Measurements from ENCODE around the gene MATR3.

- no peak for TF ChIP-seq POLR2A (IDR thresholded peaks at IDR 0.05)
- TF ChIP-seq, protein P1, sequence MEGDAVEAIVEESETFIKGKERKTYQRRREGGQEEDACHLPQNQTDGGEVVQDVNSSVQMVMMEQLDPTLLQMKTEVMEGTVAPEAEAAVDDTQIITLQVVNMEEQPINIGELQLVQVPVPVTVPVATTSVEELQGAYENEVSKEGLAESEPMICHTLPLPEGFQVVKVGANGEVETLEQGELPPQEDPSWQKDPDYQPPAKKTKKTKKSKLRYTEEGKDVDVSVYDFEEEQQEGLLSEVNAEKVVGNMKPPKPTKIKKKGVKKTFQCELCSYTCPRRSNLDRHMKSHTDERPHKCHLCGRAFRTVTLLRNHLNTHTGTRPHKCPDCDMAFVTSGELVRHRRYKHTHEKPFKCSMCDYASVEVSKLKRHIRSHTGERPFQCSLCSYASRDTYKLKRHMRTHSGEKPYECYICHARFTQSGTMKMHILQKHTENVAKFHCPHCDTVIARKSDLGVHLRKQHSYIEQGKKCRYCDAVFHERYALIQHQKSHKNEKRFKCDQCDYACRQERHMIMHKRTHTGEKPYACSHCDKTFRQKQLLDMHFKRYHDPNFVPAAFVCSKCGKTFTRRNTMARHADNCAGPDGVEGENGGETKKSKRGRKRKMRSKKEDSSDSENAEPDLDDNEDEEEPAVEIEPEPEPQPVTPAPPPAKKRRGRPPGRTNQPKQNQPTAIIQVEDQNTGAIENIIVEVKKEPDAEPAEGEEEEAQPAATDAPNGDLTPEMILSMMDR (IDR thresholded peaks at IDR 0.05): peak in 1 of 6 experiments; percentile 5
Observed at GRCh38 chr5:139342423-139342723, 48.8 kb downstream of the MATR3 start.

All from thyroid gland (tissue), 4 donors.